Activated CD8-positive, alpha-beta memory T cell treated with anti-CD3 and anti-CD28 coated beads for 4 hours (primary cell): ENCODE data around the gene SOCS4.
"Not testable (repeated sequence)": the region's sequence is repeated elsewhere in the genome, so short reads cannot be mapped to it uniquely, and the experiment has no call there.

Experiments used
- DNase-seq, 2 donors: peaks; one replicate each; pipeline ENCODE4 v3.0.0-alpha.2; 2020; ENCODE audit warnings: low read depth in 2 of 2

The SOCS4 gene

GRCh38 chr14:55026793-55027561 lies at the start of gene SOCS4, which contains the start of gene WDHD1:
Gene SOCS4, plus strand, starts transcription at chr14:55027236. Its CDS starts 15,806 bp downstream, at chr14:55043042.
Gene WDHD1, minus strand, starts transcription at chr14:55027099. Its CDS starts 312 bp downstream, at chr14:55026787.
- DNase-seq, result peak; percentile 92 to 93

GRCh38 chr14:54979039-54979438 lies 48.0 kb upstream of the SOCS4 start:
- no peak for DNase-seq

- no peak for DNase-seq
Measured at GRCh38 chr14:54981698-54982097, 45.3 kb upstream of the SOCS4 start.

- DNase-seq, result no peak
Measured at GRCh38 chr14:54985156-54985555, 41.9 kb upstream of the SOCS4 start.

GRCh38 chr14:55000381-55000780 lies 26.7 kb upstream of the SOCS4 start:
- DNase-seq, result no peak

- no peak for DNase-seq
Measured at GRCh38 chr14:55005071-55005470, 22.0 kb upstream of the SOCS4 start.

- no peak for DNase-seq
Measured at GRCh38 chr14:55015006-55015405, 12.0 kb upstream of the SOCS4 start.

- no peak for DNase-seq
Measured at GRCh38 chr14:55019968-55020554, 7.0 kb upstream of the SOCS4 start.

- not testable (repeated sequence) for DNase-seq
Measured at GRCh38 chr14:55024365-55024764, 2.7 kb upstream of the SOCS4 start.

- no peak for DNase-seq
Measured at GRCh38 chr14:55025948-55026347, 1.1 kb upstream of the SOCS4 start.

- DNase-seq, result no peak
Measured at GRCh38 chr14:55026441-55026792, 619 bp upstream of the SOCS4 start.

- DNase-seq, result no peak
Measured at GRCh38 chr14:55028066-55028465, 1.0 kb downstream of the SOCS4 start.

GRCh38 chr14:55028476-55028875 lies 1.4 kb downstream of the SOCS4 start:
- no peak for DNase-seq

- no peak for DNase-seq
Measured at GRCh38 chr14:55031190-55031589, 4.2 kb downstream of the SOCS4 start.

GRCh38 chr14:55037995-55038394 lies 11.0 kb downstream of the SOCS4 start:
- DNase-seq, result not testable (repeated sequence)

- no peak for DNase-seq
Measured at GRCh38 chr14:55038708-55039107, 11.7 kb downstream of the SOCS4 start.

GRCh38 chr14:55043528-55043927 lies 16.5 kb downstream of the SOCS4 start:
- DNase-seq, result no peak

- DNase-seq, result no peak
Measured at GRCh38 chr14:55045087-55045486, 18.1 kb downstream of the SOCS4 start.

GRCh38 chr14:55047301-55048053 lies 20.4 kb downstream of the SOCS4 start:
- DNase-seq, result no peak

- no peak for DNase-seq
Measured at GRCh38 chr14:55048900-55049436, 21.9 kb downstream of the SOCS4 start.

GRCh38 chr14:55051165-55051422 lies 24.1 kb downstream of the SOCS4 start:
- DNase-seq, result no peak

GRCh38 chr14:55051423-55052268 lies 24.6 kb downstream of the SOCS4 start, which contains the start of gene MAPK1IP1L:
Gene MAPK1IP1L, plus strand, starts transcription at chr14:55051647. Its CDS starts 10,037 bp downstream, at chr14:55061684.
- DNase-seq, result peak; percentile 72 to 77
